Fibroblast of lung (primary cell): Measurements from ENCODE around the gene PHYHD1. TPM values are rescaled to one million over a fixed set of nuclear protein-coding genes. Genes with fewer than 3 reads are reported as not detected.

ENCODE experiments used
- DNase-seq, 2 donors: peaks; one replicate each; pipeline versions ENCODE4 v3.0.0 to v3.0.0-alpha.2; 2010; ENCODE audit warnings: low read depth in 2 of 2
- H2AFZ ChIP-seq: 2 replicates; pipeline ENCODE4 v1.5.1; 2012; ENCODE audit warnings: low read length, control low read depth, inconsistent platforms
- H3K27ac ChIP-seq: 2 replicates; pipeline ENCODE4 v1.5.1; 2011; ENCODE audit warnings: low read length, control low read depth; ENCODE audit not compliant: insufficient read depth
- H3K27me3 ChIP-seq: 2 replicates; pipeline ENCODE4 v1.5.1; 2011; ENCODE audit warnings: mild to moderate bottlenecking, low read length; ENCODE audit not compliant: control insufficient read depth, insufficient read depth
- H3K36me3 ChIP-seq: 2 replicates; pipeline ENCODE4 v1.5.1; 2011; ENCODE audit warnings: low read length; ENCODE audit not compliant: control insufficient read depth, insufficient read depth
- H3K4me1 ChIP-seq: 2 replicates; pipeline ENCODE4 v1.5.1; 2011; ENCODE audit warnings: low read length; ENCODE audit not compliant: control insufficient read depth, insufficient read depth; ENCODE audit errors: extremely low read depth
- H3K4me2 ChIP-seq: 2 replicates; pipeline ENCODE4 v1.5.1; 2011; ENCODE audit warnings: low read length, control low read depth; ENCODE audit not compliant: insufficient read depth; ENCODE audit errors: extremely low read depth
- H3K4me3 ChIP-seq, 4 experiments: fragments of 200-600 bp in 1 of 4; sonication (generic) in 1 of 4; replicated peaks in 1 of 4; 2 replicates each; pipeline ENCODE4 v1.5.1; 2011 to 2016; ENCODE audit warnings: low read length in 4 of 4, low read depth in 3 of 4, mild to moderate bottlenecking in 3 of 4, control low read depth in 2 of 4, inconsistent platforms in 1 of 4, mixed read lengths in 1 of 4; ENCODE audit not compliant: insufficient read depth in 1 of 4; ENCODE audit errors: control extremely low read depth in 1 of 4
- H3K79me2 ChIP-seq: 2 replicates; pipeline ENCODE4 v1.5.1; 2012; ENCODE audit warnings: mild to moderate bottlenecking, low read length, inconsistent platforms; ENCODE audit not compliant: control insufficient read depth, insufficient read depth
- H3K9ac ChIP-seq: 2 replicates; pipeline ENCODE4 v1.5.1; 2011; ENCODE audit warnings: mild to moderate bottlenecking, low read length, control low read depth; ENCODE audit not compliant: insufficient read depth
- H3K9me3 ChIP-seq: 2 replicates; pipeline ENCODE4 v1.5.1; 2012; ENCODE audit warnings: low read depth, low read length; ENCODE audit not compliant: control insufficient read depth, insufficient read depth
- H4K20me1 ChIP-seq: 2 replicates; pipeline ENCODE4 v1.5.1; 2011; ENCODE audit warnings: low read length; ENCODE audit not compliant: control insufficient read depth, insufficient read depth; ENCODE audit errors: extremely low read depth
- EZH2 ChIP-seq: IDR thresholded peaks from 2 replicates; pipeline ENCODE4 v1.5.1; 2012; ENCODE audit warnings: low read length, control low read depth, mild to moderate bottlenecking; ENCODE audit errors: missing control alignments
- polyA plus RNA-seq, 2 donors: library from polyadenylated mRNA; depleted of rRNA in 1 of 2; stranded (reverse) in 1 of 2; unstranded in 1 of 2; fragments of >200 nt; gene quantifications; 2 replicates each; pipeline ENCODE4 v1.2.1, GENCODE V29; 2011 to 2012; ENCODE audit warnings: missing spikeins in 1 of 2
- total RNA-seq: library from RNA; depleted of rRNA; stranded (reverse); fragments of >200 nt; gene quantifications from 2 replicates; pipeline ENCODE4 v1.2.1, GENCODE V29; 2014
- TF ChIP-seq, protein P1 (sequence below), 2 donors: IDR thresholded peaks in 1 of 2; conservative IDR thresholded peaks in 1 of 2; 1 replicate in 1 of 2; 2 replicates in 1 of 2; pipeline ENCODE4 v1.5.1; 2011 to 2012; ENCODE audit warnings: low read length in 2 of 2, control low read depth in 1 of 2, inconsistent platforms in 1 of 2, low read depth in 1 of 2, mild to moderate bottlenecking in 1 of 2

The PHYHD1 gene
- total and polyA plus RNA-seq, 2 donors (not counting 1 experiment from before 2014, with no cell fraction given) = 17.7 to 20.0 TPM

DNA sequence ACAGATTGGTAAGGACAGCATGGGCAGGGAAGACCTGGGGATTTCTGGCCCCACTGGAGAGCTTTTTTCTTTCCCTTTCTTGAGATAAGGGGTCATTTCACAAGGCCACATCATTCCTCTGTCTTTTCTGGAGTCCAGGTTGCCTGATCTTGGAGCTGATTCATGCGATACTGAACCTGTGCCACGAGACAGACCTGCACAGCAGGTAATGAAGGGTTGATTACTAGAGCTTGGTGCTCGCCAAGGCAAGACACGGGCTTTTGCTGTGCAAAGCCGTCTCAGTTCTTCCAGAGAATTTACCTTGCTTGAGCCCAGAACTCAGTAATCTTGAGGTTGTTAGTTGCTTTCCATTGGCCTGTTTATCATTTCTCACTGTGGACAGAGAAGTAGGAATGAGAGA is 65.9 kb downstream of the PHYHD1 start:
- Histone ChIP-seq H3K4me2 (no peak overlapping the region), H3K4me3 (no peak overlapping the region), H3K36me3 (peaks cover 19% of the 10 kb centered on the region), H4K20me1 (no peaks in the 10 kb centered on the region), H3K79me2 (no peaks in the 10 kb centered on the region), H2AFZ (no peak overlapping the region), H3K27ac (no peak overlapping the region), H3K27me3 (no peaks in the 10 kb centered on the region), H3K9me3 (no peaks in the 10 kb centered on the region), H3K9ac (no peak overlapping the region), H3K4me1 (peaks cover 7% of the 10 kb centered on the region)
- TF ChIP-seq EZH2 = no peak
- TF ChIP-seq, protein P1, sequence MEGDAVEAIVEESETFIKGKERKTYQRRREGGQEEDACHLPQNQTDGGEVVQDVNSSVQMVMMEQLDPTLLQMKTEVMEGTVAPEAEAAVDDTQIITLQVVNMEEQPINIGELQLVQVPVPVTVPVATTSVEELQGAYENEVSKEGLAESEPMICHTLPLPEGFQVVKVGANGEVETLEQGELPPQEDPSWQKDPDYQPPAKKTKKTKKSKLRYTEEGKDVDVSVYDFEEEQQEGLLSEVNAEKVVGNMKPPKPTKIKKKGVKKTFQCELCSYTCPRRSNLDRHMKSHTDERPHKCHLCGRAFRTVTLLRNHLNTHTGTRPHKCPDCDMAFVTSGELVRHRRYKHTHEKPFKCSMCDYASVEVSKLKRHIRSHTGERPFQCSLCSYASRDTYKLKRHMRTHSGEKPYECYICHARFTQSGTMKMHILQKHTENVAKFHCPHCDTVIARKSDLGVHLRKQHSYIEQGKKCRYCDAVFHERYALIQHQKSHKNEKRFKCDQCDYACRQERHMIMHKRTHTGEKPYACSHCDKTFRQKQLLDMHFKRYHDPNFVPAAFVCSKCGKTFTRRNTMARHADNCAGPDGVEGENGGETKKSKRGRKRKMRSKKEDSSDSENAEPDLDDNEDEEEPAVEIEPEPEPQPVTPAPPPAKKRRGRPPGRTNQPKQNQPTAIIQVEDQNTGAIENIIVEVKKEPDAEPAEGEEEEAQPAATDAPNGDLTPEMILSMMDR (conservative IDR thresholded peaks at IDR 0.05 in 1 of 2, IDR thresholded peaks at IDR 0.05 in 1 of 2; ENCODE audit: low read depth in 1 of 2, low read length in 2 of 2) = no peak
- no peak for DNase-seq

DNA sequence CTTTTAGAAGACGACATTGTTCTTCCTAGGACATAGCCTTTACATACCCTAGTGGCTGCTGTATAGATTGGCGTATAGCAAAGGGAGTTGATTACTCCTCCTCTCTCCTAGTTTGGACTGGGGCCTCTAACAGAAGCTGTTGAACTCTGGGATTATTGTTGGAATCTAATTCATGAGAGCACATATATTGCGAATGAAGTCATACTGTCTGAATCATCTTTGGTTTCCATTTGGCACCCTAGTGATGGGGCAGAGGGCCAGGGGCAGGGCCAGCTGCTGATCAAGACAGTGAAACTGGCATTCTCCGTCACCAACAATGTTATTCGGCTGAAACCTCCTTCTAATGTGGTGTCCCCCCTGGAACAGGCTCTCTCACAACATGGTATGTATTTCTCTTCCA is 67.0 kb downstream of the PHYHD1 start:
- Histone ChIP-seq H3K9ac (no peak overlapping the region), H3K36me3 (peaks cover 22% of the 10 kb centered on the region), H4K20me1 (no peaks in the 10 kb centered on the region), H3K27me3 (no peaks in the 10 kb centered on the region), H3K4me2 (peak overlapping the region; percentile 46), H3K79me2 (no peaks in the 10 kb centered on the region), H3K4me3 (peak overlapping the region in 1 of 4 experiments; percentile 7), H2AFZ (no peak overlapping the region), H3K4me1 (peaks cover 7% of the 10 kb centered on the region), H3K9me3 (no peaks in the 10 kb centered on the region), H3K27ac (peak overlapping the region; percentile 37)
- TF ChIP-seq EZH2 = no peak
- TF ChIP-seq, protein P1 (conservative IDR thresholded peaks at IDR 0.05 in 1 of 2, IDR thresholded peaks at IDR 0.05 in 1 of 2; ENCODE audit: low read depth in 1 of 2, low read length in 2 of 2) = peak in 1 of 2 donors; percentile 13
- DNase-seq = peak; percentile 84 to 88

Other genes starting within 250 kb of the PHYHD1 start
- 456 and 503 TPM in 2 replicates for gene SET, start 231.8 kb upstream of the PHYHD1 start, total RNA-seq
- gene SET, start 231.8 kb upstream of the PHYHD1 start, polyA plus RNA-seq = 256 and 288 TPM in 2 replicates
- gene PKN3, start 218.5 kb upstream of the PHYHD1 start, total RNA-seq = 1.3 and 1.7 TPM in 2 replicates
- 1.8 and 4.6 TPM in 2 replicates for gene PKN3, start 218.5 kb upstream of the PHYHD1 start, polyA plus RNA-seq
- gene ZDHHC12, start 196.9 kb upstream of the PHYHD1 start, total RNA-seq = 19.8 and 39.0 TPM in 2 replicates
- 19.1 and 27.3 TPM in 2 replicates for gene ZDHHC12, start 196.9 kb upstream of the PHYHD1 start, polyA plus RNA-seq
- 16.7 and 26.3 TPM in 2 replicates for gene ZER1, start 149.1 kb upstream of the PHYHD1 start, total RNA-seq
- gene ZER1, start 149.1 kb upstream of the PHYHD1 start, polyA plus RNA-seq = 18.5 and 21.5 TPM in 2 replicates
- gene TBC1D13, start 133.7 kb upstream of the PHYHD1 start, total RNA-seq = 7.4 and 9.2 TPM in 2 replicates
- 20.6 and 24.9 TPM in 2 replicates for gene TBC1D13, start 133.7 kb upstream of the PHYHD1 start, polyA plus RNA-seq
- 15.5 and 22.9 TPM in 2 replicates for gene ENDOG, start 102.5 kb upstream of the PHYHD1 start, total RNA-seq
- 5.2 and 9.6 TPM in 2 replicates for gene ENDOG, start 102.5 kb upstream of the PHYHD1 start, polyA plus RNA-seq
- gene SPOUT1, start 91.2 kb upstream of the PHYHD1 start, total RNA-seq = 7.4 and 8.7 TPM in 2 replicates
- gene SPOUT1, start 91.2 kb upstream of the PHYHD1 start, polyA plus RNA-seq = 9.0 and 18.1 TPM in 2 replicates
- 7.4 and 12.4 TPM in 2 replicates for gene KYAT1, start 39.0 kb upstream of the PHYHD1 start, total RNA-seq
- 4.7 and 6.2 TPM in 2 replicates for gene KYAT1, start 39.0 kb upstream of the PHYHD1 start, polyA plus RNA-seq
- 26.1 and 28.5 TPM in 2 replicates for gene LRRC8A, start 38.8 kb upstream of the PHYHD1 start, total RNA-seq
- gene LRRC8A, start 38.8 kb upstream of the PHYHD1 start, polyA plus RNA-seq = 35.4 and 45.0 TPM in 2 replicates
- gene DOLK, start 26.6 kb downstream of the PHYHD1 start, total RNA-seq = 24.9 and 29.9 TPM in 2 replicates
- gene DOLK, start 26.6 kb downstream of the PHYHD1 start, polyA plus RNA-seq = 31.4 and 37.5 TPM in 2 replicates
- gene NUP188, start 26.7 kb downstream of the PHYHD1 start, total RNA-seq = 28.5 and 31.4 TPM in 2 replicates
- gene NUP188, start 26.7 kb downstream of the PHYHD1 start, polyA plus RNA-seq = 28.8 and 65.8 TPM in 2 replicates
- 27.5 and 42.3 TPM in 2 replicates for gene SH3GLB2, start 107.3 kb downstream of the PHYHD1 start, total RNA-seq
- 27.3 and 38.7 TPM in 2 replicates for gene SH3GLB2, start 107.3 kb downstream of the PHYHD1 start, polyA plus RNA-seq
- 20.8 and 23.3 TPM in 2 replicates for gene MIGA2, start 115.6 kb downstream of the PHYHD1 start, total RNA-seq
- 9.8 and 11.4 TPM in 2 replicates for gene MIGA2, start 115.6 kb downstream of the PHYHD1 start, polyA plus RNA-seq
- gene DOLPP1, start 160.1 kb downstream of the PHYHD1 start, total RNA-seq = 4.9 and 7.4 TPM in 2 replicates
- 9.7 and 12.2 TPM in 2 replicates for gene DOLPP1, start 160.1 kb downstream of the PHYHD1 start, polyA plus RNA-seq
- gene CRAT, start 189.8 kb downstream of the PHYHD1 start, total RNA-seq = 33.6 and 45.1 TPM in 2 replicates
- 34.0 and 37.4 TPM in 2 replicates for gene CRAT, start 189.8 kb downstream of the PHYHD1 start, polyA plus RNA-seq
- gene PTPA, start 190.4 kb downstream of the PHYHD1 start, total RNA-seq = 159 and 203 TPM in 2 replicates
- gene PTPA, start 190.4 kb downstream of the PHYHD1 start, polyA plus RNA-seq = 189 and 190 TPM in 2 replicates